Activated T-cell treated with anti-CD3 and anti-CD28 coated beads, Interleukin-2, amount 50 U/mL, for 48 hours (primary cell): ENCODE measurements around the gene PPP1R7.

Experiments used
- DNase-seq, 2 experiments: peaks; one replicate each; pipeline ENCODE4 v3.0.0-alpha.2; 2020

The PPP1R7 gene

GRCh38 chr2:241198381-241199279, 48.4 kb downstream of the PPP1R7 start:
- DNase-seq = no peak

DNA sequence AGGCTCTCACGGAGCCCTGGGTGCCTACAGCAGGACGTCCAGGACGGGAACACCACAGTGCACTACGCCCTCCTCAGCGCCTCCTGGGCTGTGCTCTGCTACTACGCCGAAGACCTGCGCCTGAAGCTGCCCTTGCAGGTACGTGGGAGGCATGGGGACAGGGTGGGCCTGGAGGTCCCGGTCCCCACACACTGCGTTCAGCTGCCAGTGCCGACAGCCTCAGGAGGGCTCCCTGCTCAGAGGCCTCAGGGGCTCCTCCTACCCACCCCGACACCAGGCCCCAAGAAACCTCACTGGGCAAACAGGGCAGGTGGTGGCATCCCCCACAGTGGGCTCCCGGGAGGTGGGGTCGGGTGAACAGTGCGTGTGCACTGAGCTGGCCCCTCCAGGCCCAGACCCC, 49.0 kb downstream of the PPP1R7 start:
- no peak for DNase-seq

DNA sequence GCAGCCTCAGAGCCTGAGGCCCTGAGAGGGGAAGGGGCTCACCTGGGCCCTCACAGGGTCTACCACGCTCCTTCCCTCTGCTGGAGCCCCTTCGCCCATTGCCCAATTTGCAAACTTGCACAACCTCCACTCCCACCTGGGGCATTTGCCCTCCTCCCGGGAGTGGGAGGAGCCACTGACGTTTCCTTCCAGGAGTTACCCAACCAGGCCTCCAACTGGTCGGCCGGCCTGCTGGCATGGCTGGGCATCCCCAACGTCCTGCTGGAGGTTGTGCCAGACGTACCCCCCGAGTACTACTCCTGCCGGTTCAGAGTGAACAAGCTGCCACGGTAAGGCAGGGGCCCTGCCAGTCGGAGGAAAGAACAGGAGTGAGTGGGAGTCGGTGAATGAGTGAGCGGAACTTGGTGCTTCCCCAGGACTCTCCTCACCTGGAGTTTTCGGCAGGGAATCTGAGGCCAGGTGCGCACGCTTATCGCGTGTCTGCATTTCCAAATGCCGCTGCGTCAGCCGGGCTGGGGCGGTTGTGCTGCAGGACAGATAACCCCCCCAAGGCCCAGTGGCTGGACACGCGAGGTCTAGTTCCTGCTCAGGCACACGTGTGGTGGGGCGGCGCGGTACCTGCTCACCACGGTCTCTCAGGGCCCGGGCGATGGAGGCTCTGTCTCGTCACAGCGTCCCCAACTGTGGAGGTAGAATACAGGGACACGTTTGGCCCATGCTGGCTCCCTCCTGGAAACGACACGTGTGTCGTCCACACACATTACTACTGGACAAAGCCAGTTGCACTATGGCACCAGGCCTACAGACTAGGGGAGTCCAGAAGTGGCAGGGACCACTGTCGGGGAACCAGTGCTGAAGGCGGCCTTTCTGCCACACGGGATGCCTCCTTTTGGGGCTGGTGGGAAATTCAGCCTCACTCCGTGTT, 49.9 kb downstream of the PPP1R7 start:
- DNase-seq = no peak

DNA sequence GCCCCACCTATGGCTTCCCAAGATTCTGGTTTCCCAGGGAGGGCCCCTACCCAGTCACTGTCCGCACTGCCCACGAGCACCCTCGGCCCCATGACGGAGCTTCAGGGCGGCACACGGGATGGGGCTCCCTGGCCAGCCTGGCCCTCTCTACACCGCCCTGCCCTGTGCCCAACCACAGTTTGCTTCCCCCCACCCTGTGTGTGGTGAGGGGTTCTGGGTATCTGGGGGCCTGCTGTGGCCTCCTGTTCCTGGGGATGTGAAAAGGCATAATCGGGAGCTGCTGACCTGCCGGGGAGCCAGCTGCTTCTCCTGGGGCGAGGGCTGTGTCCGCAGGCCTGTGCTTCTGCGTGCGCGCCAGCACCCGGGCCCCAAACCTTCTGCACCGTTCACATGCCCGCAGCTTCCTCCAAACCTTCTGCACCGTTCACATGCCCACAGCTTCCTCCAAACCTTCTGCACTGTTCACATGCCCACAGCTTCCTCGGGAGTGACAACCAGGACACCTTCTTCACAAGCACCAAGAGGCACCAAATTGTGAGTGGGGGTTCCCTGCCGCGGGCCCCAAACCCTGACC, 50.6 kb downstream of the PPP1R7 start:
- DNase-seq = no peak

- DNase-seq = no peak
Observed at GRCh38 chr2:241201445-241202267, 51.4 kb downstream of the PPP1R7 start.

DNA sequence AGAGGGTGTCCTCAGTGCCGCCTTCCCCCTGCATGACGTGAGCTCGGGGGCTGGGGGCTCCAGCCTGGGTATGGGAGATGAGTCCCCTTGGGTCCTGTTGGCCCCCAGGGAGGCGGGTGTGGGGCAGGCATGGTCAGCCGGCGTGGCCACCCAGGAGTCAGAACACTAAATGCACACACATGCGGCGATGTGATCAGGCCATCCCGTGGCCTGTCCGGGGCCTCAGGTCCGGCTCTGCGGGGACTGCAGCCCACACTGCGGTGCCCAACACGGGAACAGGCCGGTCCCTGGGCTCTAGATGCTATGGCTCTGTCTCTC, 52.0 kb downstream of the PPP1R7 start:
- no peak for DNase-seq

- no peak for DNase-seq
Observed at GRCh38 chr2:241202681-241203080, 52.4 kb downstream of the PPP1R7 start.

DNA sequence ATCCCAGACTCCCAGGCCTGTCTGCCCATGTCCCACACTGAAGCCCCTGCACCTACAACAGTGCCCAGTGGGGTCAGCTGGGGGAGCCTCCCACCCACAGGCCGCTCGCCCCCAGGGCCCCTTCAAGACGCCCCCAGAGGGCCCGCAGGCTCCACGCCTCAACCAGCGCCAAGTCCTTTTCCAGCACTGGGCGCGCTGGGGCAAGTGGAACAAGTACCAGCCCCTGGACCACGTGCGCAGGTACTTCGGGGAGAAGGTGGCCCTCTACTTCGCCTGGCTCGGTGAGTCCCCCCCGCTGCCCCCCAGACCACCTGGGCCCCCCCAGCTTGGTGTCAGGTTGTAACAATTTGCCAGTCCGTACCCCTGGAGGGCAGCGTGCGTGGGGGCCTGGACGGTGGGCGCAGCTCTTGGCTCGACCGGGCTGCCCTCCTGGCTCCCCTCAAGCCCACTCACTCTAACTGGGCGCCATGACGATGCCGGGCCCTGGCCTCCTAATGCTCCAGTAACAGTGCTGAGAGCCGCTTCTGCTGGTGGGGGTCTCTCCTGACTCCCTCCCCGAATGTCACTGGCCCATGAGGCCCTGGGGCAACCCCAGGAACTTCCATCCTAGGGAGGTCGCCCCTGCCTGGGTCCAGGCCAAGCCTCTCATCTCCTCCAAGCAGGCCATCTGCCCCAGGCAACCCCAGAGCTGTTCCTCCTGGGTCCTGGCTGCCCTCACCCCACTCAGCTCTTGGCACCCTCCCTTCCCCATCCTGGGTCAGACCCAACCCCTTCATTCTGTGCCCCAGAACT, 53.1 kb downstream of the PPP1R7 start:
- DNase-seq = no peak

GRCh38 chr2:241204010-241204384, 53.7 kb downstream of the PPP1R7 start:
- DNase-seq = no peak

- no peak for DNase-seq
Observed at GRCh38 chr2:241204490-241204889, 54.2 kb downstream of the PPP1R7 start.

DNA sequence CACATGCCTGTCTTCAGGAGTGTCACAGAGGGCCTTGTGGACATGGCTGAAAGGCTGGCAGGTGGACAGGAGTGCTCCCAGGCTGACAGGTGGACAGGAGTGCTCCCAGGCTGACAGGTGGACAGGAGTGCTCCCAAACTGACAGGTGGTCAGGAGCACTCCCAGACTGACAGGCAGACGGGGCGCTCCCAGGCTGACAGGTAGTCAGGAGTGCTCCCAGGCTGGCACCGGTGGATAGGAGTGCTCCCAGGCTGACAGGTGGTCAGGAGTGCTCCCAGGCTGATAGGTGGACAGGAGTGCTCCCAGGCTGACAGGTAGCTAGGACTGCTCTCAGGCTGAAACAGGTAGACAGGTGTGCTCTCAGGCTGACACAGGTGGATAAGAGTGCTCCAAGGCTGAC, 54.8 kb downstream of the PPP1R7 start:
- DNase-seq = no peak

DNA sequence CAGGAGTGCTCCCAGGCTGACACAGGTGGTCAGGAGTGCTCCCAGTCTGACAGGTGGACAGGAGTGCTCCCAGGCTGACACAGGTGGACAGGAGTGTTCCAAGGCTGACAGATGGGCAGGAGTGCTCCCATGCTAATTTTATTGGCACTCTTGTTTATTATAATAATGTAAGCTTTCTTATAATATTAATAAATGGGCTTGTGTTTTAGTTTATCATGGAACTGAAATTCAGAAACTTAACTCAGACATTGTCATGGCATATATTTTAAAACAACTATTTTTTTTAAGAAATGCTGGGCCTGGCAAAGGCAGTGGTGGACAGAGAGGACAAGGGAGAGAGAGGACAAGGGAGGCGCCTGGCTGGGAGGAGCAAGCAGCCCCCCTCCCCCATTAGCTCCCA, 56.9 kb downstream of the PPP1R7 start:
- no peak for DNase-seq

GRCh38 chr2:241207641-241208040, 57.4 kb downstream of the PPP1R7 start:
- DNase-seq = no peak

- DNase-seq = no peak
Observed at GRCh38 chr2:241208058-241208457, 57.8 kb downstream of the PPP1R7 start.

GRCh38 chr2:241209271-241209670, 59.0 kb downstream of the PPP1R7 start:
- no peak for DNase-seq

DNA sequence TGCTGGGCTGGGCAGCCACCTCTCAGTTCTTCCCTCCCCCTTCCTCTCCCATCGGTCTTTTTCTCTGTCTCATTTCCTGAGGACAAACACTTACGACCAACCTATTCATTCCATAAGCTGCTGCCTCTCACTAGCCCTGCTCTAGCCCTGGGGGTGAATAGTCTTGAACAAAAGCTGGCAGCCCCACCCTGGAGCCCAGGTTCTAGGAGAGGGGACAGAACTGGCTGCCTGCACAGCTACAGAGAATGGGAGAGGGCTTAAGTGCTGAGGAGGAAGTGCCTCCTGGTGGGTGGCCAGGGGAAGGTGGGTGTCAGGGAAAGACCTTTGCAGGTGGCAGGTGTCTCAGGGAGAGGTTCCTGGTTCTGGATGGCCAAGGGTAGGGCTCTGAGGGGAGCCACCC, 61.0 kb downstream of the PPP1R7 start:
- no peak for DNase-seq

GRCh38 chr2:241213041-241213440, 62.8 kb downstream of the PPP1R7 start:
- no peak for DNase-seq

DNA sequence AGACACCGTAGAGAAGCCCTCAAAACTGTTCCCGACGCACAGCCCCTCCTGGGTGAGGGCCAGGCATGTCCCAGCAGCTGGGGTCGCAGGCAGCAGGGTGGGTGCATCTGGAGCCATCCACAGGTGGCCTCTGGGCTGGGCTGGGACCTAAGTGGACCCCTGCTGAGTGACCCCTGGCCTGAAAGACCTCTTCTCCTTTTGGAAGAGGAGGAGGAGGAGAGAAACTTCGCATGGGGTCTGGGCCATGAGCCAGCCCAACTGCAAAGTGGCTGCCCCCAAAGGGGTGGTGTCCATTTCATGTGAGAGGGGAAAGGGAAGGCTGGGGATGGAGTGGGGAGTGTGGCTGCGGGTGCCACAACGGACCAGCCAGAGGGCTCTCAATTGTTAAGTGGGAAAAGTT, 63.3 kb downstream of the PPP1R7 start:
- DNase-seq = no peak

GRCh38 chr2:241214209-241214608, 63.9 kb downstream of the PPP1R7 start:
- DNase-seq = no peak

- no peak for DNase-seq
Observed at GRCh38 chr2:241214766-241215165, 64.5 kb downstream of the PPP1R7 start.

GRCh38 chr2:241215421-241215820, 65.2 kb downstream of the PPP1R7 start:
- DNase-seq = no peak

DNA sequence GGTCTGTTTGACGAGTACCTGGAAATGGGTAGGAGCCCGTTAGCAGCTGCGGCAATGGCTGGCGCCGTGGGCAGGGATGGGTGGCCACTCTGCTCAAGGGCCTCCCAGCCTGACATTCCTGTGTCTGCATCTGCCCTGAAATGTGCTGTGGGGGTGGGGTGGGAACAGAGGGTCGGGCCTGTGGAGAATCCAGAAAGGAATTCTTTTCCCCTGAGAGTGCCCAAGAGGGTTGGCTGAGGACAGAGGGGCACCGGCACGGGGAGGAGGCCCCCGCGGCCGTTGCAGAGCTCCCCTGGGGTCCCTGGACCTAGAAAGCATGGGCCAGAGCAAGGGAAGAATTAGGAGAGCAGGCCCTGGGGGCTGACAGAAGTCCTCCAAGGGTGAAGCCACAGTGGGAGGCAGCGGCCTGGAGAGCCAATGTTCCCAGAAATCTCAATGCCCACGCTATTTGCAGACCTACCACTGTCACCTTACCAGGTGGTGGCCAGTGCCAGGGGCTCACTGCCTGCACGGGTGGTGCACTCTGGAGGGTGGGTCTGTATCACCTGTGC, 66.0 kb downstream of the PPP1R7 start:
- no peak for DNase-seq
